Mesenchymal stem cell (in vitro differentiated cells and primary cell): ENCODE measurements around the gene IL2RA.
A peak's percentile ranks its signal among the peaks of the same experiment; 100 is the strongest.

ENCODE experiments used
- DNase-seq: peaks from one replicate; pipeline ENCODE4 v3.0.0-alpha.2; 2013
- H2AFZ ChIP-seq: one replicate; pipeline ENCODE4 v1.6.1; 2013; ENCODE audit warnings: low read depth, mild to moderate bottlenecking, control low read depth, inconsistent platforms, low read length, moderate library complexity
- H2AK5ac ChIP-seq: 2 replicates; pipeline ENCODE4 v1.6.1; 2013; ENCODE audit warnings: low read length, moderate library complexity, mild to moderate bottlenecking, inconsistent platforms; ENCODE audit not compliant: severe bottlenecking
- H2BK120ac ChIP-seq: one replicate; pipeline ENCODE4 v1.6.1; 2013; ENCODE audit warnings: low read depth, mild to moderate bottlenecking, inconsistent platforms, low read length, moderate library complexity
- H2BK12ac ChIP-seq, 2 experiments: one replicate each; pipeline ENCODE4 v1.6.1; 2013; ENCODE audit warnings: inconsistent platforms in 2 of 2, low read length in 2 of 2, mild to moderate bottlenecking in 2 of 2, moderate library complexity in 2 of 2, control low read depth in 1 of 2
- H2BK15ac ChIP-seq: one replicate; pipeline ENCODE4 v1.6.1; 2013; ENCODE audit warnings: mild to moderate bottlenecking, low read depth, inconsistent platforms; ENCODE audit not compliant: poor library complexity, severe bottlenecking
- H2BK5ac ChIP-seq: 2 replicates; pipeline ENCODE4 v1.6.1; 2013; ENCODE audit warnings: low read depth, mild to moderate bottlenecking, low read length, control low read depth, inconsistent platforms; ENCODE audit not compliant: poor library complexity, severe bottlenecking
- H3K14ac ChIP-seq, 2 experiments: one replicate each; pipeline ENCODE4 v1.6.1; 2013; ENCODE audit warnings: inconsistent platforms in 2 of 2, low read length in 2 of 2, control low read depth in 1 of 2, mild to moderate bottlenecking in 1 of 2, moderate library complexity in 1 of 2
- H3K18ac ChIP-seq, 2 experiments: one replicate each; pipeline ENCODE4 v1.6.1; 2013; ENCODE audit warnings: inconsistent platforms in 2 of 2, low read length in 2 of 2, control low read depth in 1 of 2, low read depth in 1 of 2, mild to moderate bottlenecking in 1 of 2
- H3K23ac ChIP-seq, 2 experiments: one replicate each; pipeline ENCODE4 v1.6.1; 2013; ENCODE audit warnings: inconsistent platforms in 2 of 2, low read length in 2 of 2, mild to moderate bottlenecking in 2 of 2, moderate library complexity in 2 of 2, control low read depth in 1 of 2
- H3K27ac ChIP-seq: 2 replicates; pipeline ENCODE4 v1.5.1; 2013; ENCODE audit warnings: mild to moderate bottlenecking, moderate library complexity, low read length, control low read depth, inconsistent platforms; ENCODE audit not compliant: poor library complexity, severe bottlenecking
- H3K27me3 ChIP-seq, 2 experiments: 2 replicates each; pipeline versions ENCODE4 v1.6.1 to v1.7.0; 2013; ENCODE audit warnings: low read length in 2 of 2, mild to moderate bottlenecking in 2 of 2, moderate library complexity in 2 of 2, control low read depth in 1 of 2, inconsistent platforms in 1 of 2; ENCODE audit not compliant: control insufficient read depth in 1 of 2, insufficient read depth in 1 of 2
- H3K36me3 ChIP-seq, 2 experiments: 2 replicates each; pipeline versions ENCODE4 v1.6.1 to v1.7.0; 2013; ENCODE audit warnings: low read length in 2 of 2, control low read depth in 1 of 2, inconsistent platforms in 1 of 2, low read depth in 1 of 2, mild to moderate bottlenecking in 1 of 2; ENCODE audit not compliant: insufficient read depth in 2 of 2, control insufficient read depth in 1 of 2
- H3K4ac ChIP-seq, 2 experiments: one replicate each; pipeline ENCODE4 v1.6.1; 2013; ENCODE audit warnings: inconsistent platforms in 2 of 2, low read length in 2 of 2, mild to moderate bottlenecking in 2 of 2, moderate library complexity in 2 of 2, control low read depth in 1 of 2, low read depth in 1 of 2
- H3K4me1 ChIP-seq: 2 replicates; pipeline ENCODE4 v1.6.1; 2013; ENCODE audit warnings: low read depth, low read length, control low read depth; ENCODE audit not compliant: control insufficient read depth, insufficient read depth
- H3K4me2 ChIP-seq: 2 replicates; pipeline ENCODE4 v1.6.1; 2013; ENCODE audit warnings: low read length, mild to moderate bottlenecking, inconsistent platforms; ENCODE audit not compliant: poor library complexity, severe bottlenecking
- H3K4me3 ChIP-seq, 2 experiments: 2 replicates each; pipeline versions ENCODE4 v1.5.1 to v1.7.0; 2013; ENCODE audit warnings: low read length in 2 of 2, mild to moderate bottlenecking in 2 of 2, control low read depth in 1 of 2, low read depth in 1 of 2; ENCODE audit not compliant: insufficient read depth in 1 of 2
- H3K79me1 ChIP-seq: replicated peaks from 2 replicates; pipeline ENCODE4 v1.6.1; 2013; ENCODE audit warnings: mild to moderate bottlenecking, control low read depth, low read length, inconsistent platforms; ENCODE audit not compliant: poor library complexity, severe bottlenecking
- H3K9ac ChIP-seq: 2 replicates; pipeline ENCODE4 v1.7.0; 2013; ENCODE audit warnings: mild to moderate bottlenecking, low read length, moderate library complexity
- H3K9me3 ChIP-seq: 2 replicates; pipeline ENCODE4 v1.7.0; 2013; ENCODE audit warnings: mild to moderate bottlenecking, low read length; ENCODE audit not compliant: control insufficient read depth
- H4K8ac ChIP-seq: one replicate; pipeline ENCODE4 v1.6.1; 2013; ENCODE audit warnings: inconsistent platforms, mild to moderate bottlenecking, low read length, moderate library complexity
- H4K91ac ChIP-seq: one replicate; pipeline ENCODE4 v1.6.1; 2013; ENCODE audit warnings: mild to moderate bottlenecking, low read length, inconsistent platforms
- WGBS: methylation state at CpG from one replicate; pipeline ENCODE4 v1.1.7; 2013; ENCODE audit warnings: mixed read lengths; 5-methylcytosine and 5-hydroxymethylcytosine counted together

The IL2RA gene

GRCh38 chr10:6053303-6053702 lies 8.9 kb downstream of the IL2RA start:
- Histone ChIP-seq H2BK5ac (no peak overlapping the region), H3K9me3 (no peaks in the 10 kb centered on the region), H2BK120ac (no peak overlapping the region), H4K91ac (no peak overlapping the region), H3K79me1 (no peaks in the 10 kb centered on the region), H3K27ac (no peak overlapping the region), H3K14ac (no peak overlapping the region), H3K27me3 (peaks cover 25 to 29% of the 10 kb centered on the region in 2 experiments), H4K8ac (no peak overlapping the region), H2BK15ac (no peak overlapping the region), H3K18ac (no peak overlapping the region), H3K4me1 (peaks cover 2% of the 10 kb centered on the region), H3K9ac (no peak overlapping the region), H2AFZ (no peak overlapping the region), H3K4me2 (no peak overlapping the region), H3K36me3 (no peaks in the 10 kb centered on the region), H2BK12ac (no peak overlapping the region), H2AK5ac (no peak overlapping the region), H3K4me3 (no peak overlapping the region), H3K4ac (no peak overlapping the region), H3K23ac (no peak overlapping the region)
- no peak for DNase-seq
- WGBS: 84% methylated on average over 3 of the region's 4 CpGs

- H3K4me2 ChIP-seq: no peak overlapping the region
- no peak for DNase-seq
- no peak overlapping the region for H2BK120ac ChIP-seq
- H2BK5ac ChIP-seq: no peak overlapping the region
- no peaks in the 10 kb centered on the region for H3K79me1 ChIP-seq
- no peak overlapping the region for H3K23ac ChIP-seq
- no peak overlapping the region for H2AK5ac ChIP-seq
- no peak overlapping the region for H3K9ac ChIP-seq
- H4K8ac ChIP-seq: no peak overlapping the region
- H3K9me3 ChIP-seq: no peaks in the 10 kb centered on the region
- H3K27me3 ChIP-seq: peaks cover 25 to 29% of the 10 kb centered on the region in 2 experiments
- H3K18ac ChIP-seq: no peak overlapping the region
- H3K36me3 ChIP-seq: no peaks in the 10 kb centered on the region
- no peak overlapping the region for H3K4me3 ChIP-seq
- H3K27ac ChIP-seq: no peak overlapping the region
- H2BK12ac ChIP-seq: no peak overlapping the region
- 84% methylated on average over 13 of the region's 17 CpGs for WGBS
- H2AFZ ChIP-seq: no peak overlapping the region
- no peak overlapping the region for H2BK15ac ChIP-seq
- no peak overlapping the region for H3K14ac ChIP-seq
- H4K91ac ChIP-seq: no peak overlapping the region
- H3K4me1 ChIP-seq: peaks cover 2% of the 10 kb centered on the region
- H3K4ac ChIP-seq: no peak overlapping the region
Observed at GRCh38 chr10:6052247-6053221, 9.6 kb downstream of the IL2RA start.

GRCh38 chr10:6050801-6051445 lies 11.2 kb downstream of the IL2RA start:
- H2BK12ac ChIP-seq: no peak overlapping the region
- WGBS: 66% methylated on average over 14 of the region's 18 CpGs
- no peak overlapping the region for H3K4me2 ChIP-seq
- H2BK120ac ChIP-seq: no peak overlapping the region
- H3K4me1 ChIP-seq: peaks cover 2% of the 10 kb centered on the region
- H3K14ac ChIP-seq: no peak overlapping the region
- H3K79me1 ChIP-seq: no peaks in the 10 kb centered on the region
- H3K4ac ChIP-seq: no peak overlapping the region
- peak; percentile 40 for DNase-seq
- H3K36me3 ChIP-seq: no peaks in the 10 kb centered on the region
- H3K27me3 ChIP-seq: peaks cover 27 to 29% of the 10 kb centered on the region in 2 experiments
- no peak overlapping the region for H2BK5ac ChIP-seq
- no peaks in the 10 kb centered on the region for H3K9me3 ChIP-seq
- H3K4me3 ChIP-seq: peak overlapping the region in 1 of 2 experiments; percentile 73
- no peak overlapping the region for H3K18ac ChIP-seq
- H3K9ac ChIP-seq: peak overlapping the region; percentile 85
- H4K8ac ChIP-seq: peak overlapping the region; percentile 48
- H2AK5ac ChIP-seq: no peak overlapping the region
- H3K23ac ChIP-seq: no peak overlapping the region
- no peak overlapping the region for H2AFZ ChIP-seq
- no peak overlapping the region for H3K27ac ChIP-seq
- no peak overlapping the region for H4K91ac ChIP-seq
- no peak overlapping the region for H2BK15ac ChIP-seq

GRCh38 chr10:6049031-6049400 lies 13.2 kb downstream of the IL2RA start:
- no peaks in the 10 kb centered on the region for H3K36me3 ChIP-seq
- no peak overlapping the region for H2AK5ac ChIP-seq
- H3K4ac ChIP-seq: no peak overlapping the region
- H4K8ac ChIP-seq: no peak overlapping the region
- H2BK5ac ChIP-seq: no peak overlapping the region
- H2BK15ac ChIP-seq: no peak overlapping the region
- H3K79me1 ChIP-seq: no peaks in the 10 kb centered on the region
- no peak overlapping the region for H3K4me3 ChIP-seq
- DNase-seq: no peak
- H3K27me3 ChIP-seq: peaks cover 22 to 34% of the 10 kb centered on the region in 2 experiments
- no peak overlapping the region for H3K9ac ChIP-seq
- H4K91ac ChIP-seq: no peak overlapping the region
- H2BK12ac ChIP-seq: no peak overlapping the region
- no peaks in the 10 kb centered on the region for H3K9me3 ChIP-seq
- no peak overlapping the region for H3K14ac ChIP-seq
- no peak overlapping the region for H3K23ac ChIP-seq
- no peak overlapping the region for H2AFZ ChIP-seq
- H3K27ac ChIP-seq: no peak overlapping the region
- peaks cover 2% of the 10 kb centered on the region for H3K4me1 ChIP-seq
- no peak overlapping the region for H3K18ac ChIP-seq
- WGBS: 93% methylated on average over 2 of the region's 2 CpGs
- H3K4me2 ChIP-seq: no peak overlapping the region
- H2BK120ac ChIP-seq: no peak overlapping the region
